Measurements from ENCODE around the gene ZFP30.
"Not testable (repeated sequence)": the region's sequence is repeated elsewhere in the genome, so short reads cannot be mapped to it uniquely, and the experiment has no call there.

The ZFP30 gene

GRCh38 chr19:37655301-37655688 lies at the start of gene ZFP30:
Gene ZFP30, minus strand, starts transcription at chr19:37655465. Its CDS starts 7,643 bp downstream, at chr19:37647822.
- DNase-seq = peak in 1 of 2 experiments; percentile 52

GRCh38 chr19:37699057-37699456 lies 43.8 kb upstream of the ZFP30 start:
- DNase-seq = no peak

GRCh38 chr19:37698216-37698615 lies 43.0 kb upstream of the ZFP30 start:
- no peak for DNase-seq

DNA sequence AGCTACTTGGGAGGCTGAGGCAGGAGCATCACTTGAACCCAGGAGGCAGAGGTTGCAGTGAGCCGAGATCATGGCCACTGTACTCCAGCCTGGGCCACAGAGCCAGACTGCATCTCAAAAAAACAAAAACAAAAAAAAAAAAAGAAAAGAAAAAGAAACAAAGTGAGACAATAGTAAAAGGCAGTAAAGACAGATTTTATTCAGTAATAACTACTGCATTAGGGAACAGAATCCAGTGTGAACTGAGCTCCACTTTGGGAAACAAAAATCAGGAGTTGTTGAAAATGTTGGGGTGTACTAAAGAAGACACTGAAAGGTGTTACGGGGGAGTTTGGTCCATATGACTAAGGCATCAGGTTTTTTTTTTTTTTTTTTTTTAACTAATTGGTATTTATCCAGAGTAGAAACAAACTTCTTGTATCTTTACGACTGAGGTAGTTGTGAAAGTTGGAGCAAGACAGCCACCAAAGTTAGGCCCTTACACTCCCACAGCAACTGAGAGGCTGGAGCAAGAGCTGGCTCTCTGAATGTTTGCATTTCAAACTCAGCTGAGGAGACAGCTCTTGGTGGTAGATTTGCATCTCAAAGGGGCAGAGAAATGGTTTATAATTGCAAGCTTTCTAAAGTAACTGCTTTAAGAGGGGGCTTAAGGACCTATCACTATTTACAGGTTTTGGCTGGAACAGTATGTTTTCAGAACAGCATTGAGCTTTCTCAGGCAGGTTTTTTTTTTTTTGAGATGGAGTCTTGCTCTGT lies 40.1 kb upstream of the ZFP30 start:
- no peak for DNase-seq

- DNase-seq = no peak
Observed at GRCh38 chr19:37692956-37693620, 37.8 kb upstream of the ZFP30 start.

DNA sequence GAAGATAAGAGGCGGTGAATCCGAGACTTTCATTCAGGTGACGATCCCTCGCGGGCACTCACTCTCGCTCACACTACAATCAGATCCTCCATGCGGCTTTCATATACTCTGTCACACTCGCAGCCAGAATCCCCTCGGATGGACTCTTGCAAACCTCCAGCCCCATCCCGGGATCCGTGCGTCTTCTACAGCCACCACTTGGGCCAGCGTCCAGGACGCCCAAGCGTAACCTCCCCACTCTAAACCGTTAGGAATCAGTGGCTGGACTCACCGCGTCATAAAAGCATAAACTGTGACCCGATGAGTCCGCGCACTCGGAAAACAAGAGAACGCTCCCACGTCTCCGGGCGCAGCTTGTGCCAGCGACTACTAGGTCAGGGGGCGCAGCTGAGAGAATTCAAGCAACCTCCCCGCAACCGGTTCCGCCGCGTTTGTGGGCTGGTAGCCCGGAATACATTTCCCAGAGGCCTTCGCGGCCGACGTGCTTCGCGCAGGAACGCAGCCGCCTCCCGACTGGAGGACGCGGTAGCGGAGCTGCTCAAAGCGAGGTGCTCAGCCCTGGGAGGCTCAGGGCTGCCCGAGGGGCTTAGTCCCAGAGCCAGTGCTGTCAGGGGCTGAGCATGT lies 36.7 kb upstream of the ZFP30 start:
- peak in 1 of 2 experiments; percentile 66 for DNase-seq

GRCh38 chr19:37683520-37683919 lies 28.3 kb upstream of the ZFP30 start:
- DNase-seq = no peak

DNA sequence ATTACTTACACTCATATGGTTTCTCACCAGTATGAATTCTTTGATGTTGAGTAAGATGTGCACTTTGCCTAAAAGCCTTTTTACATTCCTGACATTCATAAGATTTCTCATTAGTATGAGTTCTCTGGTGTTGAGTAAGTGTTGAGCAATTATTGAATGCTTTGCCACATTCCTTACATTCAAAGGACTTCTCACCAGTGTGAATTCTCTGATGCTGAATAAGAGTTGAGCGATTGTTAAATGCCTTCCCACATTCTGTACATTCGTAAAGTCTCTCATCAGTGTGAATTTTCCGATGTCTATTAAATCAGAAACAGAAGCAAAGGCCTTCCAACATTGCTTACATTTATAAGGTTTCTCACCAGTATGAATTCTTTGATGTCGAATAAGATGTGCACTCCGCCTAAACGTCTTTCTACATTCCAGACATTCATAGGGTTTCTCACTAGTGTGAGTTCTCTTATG lies 14.2 kb upstream of the ZFP30 start:
- no peak for DNase-seq

GRCh38 chr19:37657157-37657556 lies 1.9 kb upstream of the ZFP30 start:
- not testable (repeated sequence) for DNase-seq

DNA sequence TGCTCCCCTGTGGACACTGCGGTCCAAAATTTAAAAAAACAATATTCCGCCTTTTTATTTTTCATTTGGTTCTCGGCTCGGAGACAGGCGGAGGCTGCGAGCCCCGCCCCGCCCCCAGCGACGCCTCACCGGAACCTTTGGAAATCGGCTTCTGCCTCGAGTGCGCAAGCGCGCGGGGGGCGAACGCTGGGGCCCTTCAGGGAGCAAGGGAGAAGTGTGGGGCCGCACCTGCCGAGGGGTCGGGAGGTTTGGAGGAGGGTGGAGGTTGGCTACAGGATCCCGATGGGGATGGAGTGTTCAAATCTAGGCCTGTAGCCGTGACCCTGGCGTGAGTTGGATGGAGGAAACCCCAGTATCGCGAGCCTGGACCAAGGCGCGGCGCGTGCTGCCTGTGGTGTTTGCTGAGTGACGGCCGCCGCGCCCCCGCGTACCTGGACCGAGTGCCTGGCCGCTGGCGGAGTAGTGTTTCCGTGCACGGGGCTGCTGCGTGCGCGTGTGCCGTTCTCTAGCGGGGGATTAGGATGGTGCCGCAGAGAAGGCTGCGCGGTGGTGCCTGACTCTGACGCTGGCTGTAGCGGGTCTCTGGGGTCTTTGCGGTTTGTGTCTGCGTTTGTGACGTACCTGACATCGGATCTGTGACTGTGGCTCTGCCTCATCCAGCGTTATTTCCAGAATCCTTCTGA lies 565 bp upstream of the ZFP30 start:
- peak in 1 of 2 experiments; percentile 59 for DNase-seq

- DNase-seq = no peak
Observed at GRCh38 chr19:37654629-37655300, 500 bp downstream of the ZFP30 start.

DNA sequence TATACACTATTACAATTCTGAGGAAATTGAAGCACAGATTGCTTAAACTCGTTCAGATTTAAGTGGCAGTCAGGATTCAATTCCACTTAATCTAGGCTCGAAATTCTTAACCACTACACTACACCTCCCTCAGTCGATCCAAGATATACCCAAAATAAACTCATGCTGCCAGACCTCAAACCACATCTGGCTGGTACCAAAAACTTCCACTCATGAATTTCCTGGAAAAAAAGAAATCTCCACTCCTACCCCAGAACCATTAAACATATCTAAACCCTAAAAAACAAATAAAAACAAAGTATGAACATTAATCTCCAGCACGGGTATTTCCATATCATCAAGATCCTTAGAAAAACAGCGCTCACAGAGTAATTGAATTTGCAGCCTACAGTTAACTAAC lies 1.1 kb downstream of the ZFP30 start:
- no peak for DNase-seq

DNA sequence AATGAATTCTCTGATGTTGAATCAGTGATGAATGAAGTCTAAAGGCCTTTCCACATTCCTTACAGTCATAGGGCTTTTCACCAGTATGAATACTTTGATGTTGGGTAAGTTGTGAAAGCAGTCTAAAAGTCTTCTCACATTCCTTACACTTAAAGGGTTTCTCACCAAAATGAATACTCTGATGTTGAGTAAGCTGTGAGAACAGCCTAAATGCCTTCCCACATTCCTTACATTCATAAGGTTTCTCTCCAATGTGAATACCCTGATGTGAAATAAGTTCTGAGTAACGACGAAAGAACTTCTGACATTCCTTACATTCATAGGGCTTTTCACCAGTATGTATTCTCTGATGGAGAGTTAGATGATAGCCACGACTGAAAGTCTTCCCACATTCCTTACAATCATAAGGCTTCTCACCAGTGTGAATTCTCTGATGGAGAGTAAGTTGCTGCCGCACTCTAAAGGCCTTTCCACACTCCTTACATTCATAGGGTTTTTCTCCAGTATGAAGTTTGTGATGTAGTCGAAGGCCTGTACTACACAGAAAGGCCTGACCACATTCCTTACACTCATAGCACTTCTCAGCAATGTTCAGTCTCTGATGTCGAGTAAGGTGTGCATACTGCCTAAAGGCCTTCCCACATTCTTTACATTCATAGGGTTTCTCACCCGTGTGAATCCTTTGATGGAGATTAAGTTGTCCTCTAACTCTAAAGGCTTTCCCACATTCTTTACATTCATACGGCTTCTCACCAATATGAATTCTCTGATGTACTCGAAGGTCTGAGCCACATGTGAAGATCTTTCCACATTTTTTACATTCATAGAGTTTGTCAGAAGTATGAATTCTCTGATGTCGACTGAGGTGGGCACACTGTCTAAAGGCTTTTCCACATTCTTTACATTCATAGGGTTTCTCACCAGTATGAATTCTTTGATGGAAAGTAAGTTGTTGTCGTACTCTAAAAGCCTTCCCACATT lies 19.9 kb downstream of the ZFP30 start:
- DNase-seq = no peak

DNA sequence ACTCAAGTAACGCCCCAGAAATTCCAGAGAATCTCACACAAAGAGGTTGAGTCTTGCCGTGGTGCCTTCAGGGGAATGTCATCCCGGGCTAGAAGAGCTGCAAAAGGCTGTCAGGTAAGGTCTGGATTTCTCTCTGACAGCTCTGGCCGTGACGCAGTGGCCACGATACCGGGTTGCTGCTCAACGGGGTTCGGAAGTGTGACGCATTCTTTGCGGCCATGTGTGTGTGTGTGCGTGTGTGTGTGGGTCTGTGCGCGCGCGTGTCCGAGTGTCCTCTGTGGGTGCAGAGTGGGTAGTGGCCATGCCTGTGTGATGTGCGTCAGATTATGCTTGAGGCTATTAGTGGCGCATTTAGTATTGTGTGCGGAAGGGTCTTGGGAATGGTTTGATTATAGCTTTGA lies 60.3 kb downstream of the ZFP30 start:
- peak; percentile 28 to 69 for DNase-seq

DNA sequence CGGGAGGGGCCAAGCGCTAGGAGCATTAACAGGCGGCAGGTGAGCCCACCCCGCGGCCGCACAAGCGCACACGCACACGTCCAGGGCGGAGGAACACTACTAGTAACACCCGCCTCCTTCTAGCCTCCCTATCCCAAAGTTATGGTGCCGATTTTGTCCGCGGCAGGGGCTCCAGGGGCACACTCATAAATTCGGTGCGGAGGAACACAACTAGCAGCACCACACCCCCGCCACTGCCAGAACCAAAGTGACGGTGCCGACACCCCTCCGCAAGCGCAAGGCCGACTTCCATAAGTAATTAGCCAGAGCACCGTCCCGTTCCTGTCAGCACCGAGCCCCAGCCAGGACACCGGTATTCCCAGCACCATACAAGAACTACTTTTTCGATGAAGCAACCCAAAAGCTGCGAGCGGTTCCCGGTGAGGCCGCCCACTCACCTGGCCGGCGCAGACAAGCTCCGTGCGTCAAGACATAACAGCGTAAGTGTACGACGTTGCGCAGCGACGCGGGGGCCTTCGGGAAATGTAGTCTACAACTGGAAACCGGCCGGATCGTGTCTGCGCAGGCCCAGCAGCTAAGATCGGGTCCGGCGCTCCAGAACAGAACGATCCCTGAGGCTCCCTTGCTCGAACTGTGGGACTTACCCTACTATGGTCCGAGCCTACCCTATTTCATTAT lies 60.8 kb downstream of the ZFP30 start, which contains the start of the genes ZNF540 and ZNF571:
ZNF540 (plus strand) TSS at position 573 of the 678 bp plus-strand sequence. CDS start 3,572 bp downstream, outside the sequence.
ZNF571 (minus strand) TSS at position 489 of the 678 bp plus-strand sequence. CDS start 8,116 bp downstream, outside the sequence.
- DNase-seq = peak; percentile 39 to 69

DNA sequence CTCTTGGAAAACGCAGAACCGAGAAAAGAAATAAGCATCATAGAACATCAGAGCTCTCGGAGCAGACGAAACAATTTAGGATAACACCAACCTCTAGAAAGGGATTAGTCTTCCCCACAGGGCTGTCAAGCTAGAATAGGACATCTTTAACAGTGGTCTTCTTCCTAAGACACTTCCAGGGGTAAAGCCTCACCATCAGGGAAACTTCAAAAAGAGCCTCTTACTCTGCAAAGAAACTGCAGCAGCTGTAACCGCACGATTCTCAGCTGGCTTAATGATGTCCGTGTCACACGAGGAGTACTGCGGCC lies 61.3 kb downstream of the ZFP30 start:
- no peak for DNase-seq

DNA sequence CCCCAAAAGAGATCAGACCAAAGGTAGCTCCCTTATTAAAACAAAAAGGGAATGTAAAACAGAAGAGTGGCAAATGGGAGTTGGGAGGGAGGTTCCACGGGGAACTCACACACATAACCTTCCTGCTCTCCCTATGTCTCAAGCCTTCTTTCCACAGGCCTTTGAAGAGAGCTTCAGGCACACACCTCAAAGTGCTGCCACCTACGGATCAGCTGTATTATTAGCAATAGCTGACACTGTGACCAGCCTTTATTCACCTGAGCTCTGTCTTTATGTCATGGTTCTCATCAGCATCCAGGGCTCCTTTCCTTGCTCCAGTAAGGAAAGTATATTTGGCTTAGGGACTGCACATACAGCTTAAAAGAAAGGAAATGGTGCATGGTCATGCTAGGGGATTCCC lies 71.9 kb downstream of the ZFP30 start:
- DNase-seq = no peak

DNA sequence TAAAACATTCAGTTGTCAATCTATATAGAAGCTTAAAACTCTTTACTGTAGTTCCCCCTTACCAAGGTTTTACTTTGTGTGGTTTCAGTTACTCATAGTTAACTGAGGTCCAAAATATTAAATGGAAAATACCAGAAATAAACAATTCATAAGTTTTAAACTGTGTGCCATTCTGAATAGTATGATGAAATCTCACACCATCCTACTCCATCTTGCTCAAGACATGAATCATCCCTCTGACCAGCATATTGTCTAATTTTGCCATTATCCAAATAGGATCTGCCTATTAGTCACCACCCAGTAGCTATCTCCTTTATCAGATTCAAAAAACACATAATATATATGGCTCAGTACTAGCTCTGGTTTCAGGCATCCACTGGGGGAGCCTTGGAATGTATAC lies 83.1 kb downstream of the ZFP30 start:
- DNase-seq = no peak

GRCh38 chr19:37565370-37565669 lies 89.9 kb downstream of the ZFP30 start:
- DNase-seq = no peak

GRCh38 chr19:37564624-37565369 lies 90.5 kb downstream of the ZFP30 start:
- no peak for DNase-seq
